ENCODE data around the gene SPRY2.
"Not testable (repeated sequence)": the region's sequence is repeated elsewhere in the genome, so short reads cannot be mapped to it uniquely, and the experiment has no call there.

SPRY2 gene

DNA sequence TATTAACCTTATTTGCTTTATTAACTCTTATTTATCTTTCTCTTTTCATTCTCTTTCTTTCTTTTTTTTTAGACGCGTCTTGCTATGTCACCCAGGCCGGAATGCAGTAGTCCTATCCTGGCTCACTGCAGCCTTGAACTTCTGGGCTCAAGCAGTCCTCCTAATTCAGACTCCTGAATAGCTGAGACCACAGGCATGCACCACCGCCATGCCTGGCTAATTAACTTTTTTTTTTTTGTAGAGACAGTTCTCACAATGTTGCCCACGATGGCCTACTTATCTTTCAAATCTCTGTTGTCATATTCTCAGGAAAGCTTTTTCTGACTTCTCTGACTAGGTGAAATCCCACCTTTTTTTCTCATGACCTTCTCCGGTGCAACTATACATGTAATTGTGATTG, 7.8 kb upstream of the SPRY2 start:
- no peak for DNase-seq (ENCODE audit: low spot score)

- DNase-seq (ENCODE audit: low spot score): no peak
Measured at GRCh38 chr13:80348314-80348713, 7.4 kb upstream of the SPRY2 start.

- no peak for DNase-seq (ENCODE audit: low spot score)
Measured at GRCh38 chr13:80345771-80346510, 5.0 kb upstream of the SPRY2 start.

- DNase-seq (ENCODE audit: low spot score): not testable (repeated sequence)
Measured at GRCh38 chr13:80344032-80344431, 3.1 kb upstream of the SPRY2 start.

DNA sequence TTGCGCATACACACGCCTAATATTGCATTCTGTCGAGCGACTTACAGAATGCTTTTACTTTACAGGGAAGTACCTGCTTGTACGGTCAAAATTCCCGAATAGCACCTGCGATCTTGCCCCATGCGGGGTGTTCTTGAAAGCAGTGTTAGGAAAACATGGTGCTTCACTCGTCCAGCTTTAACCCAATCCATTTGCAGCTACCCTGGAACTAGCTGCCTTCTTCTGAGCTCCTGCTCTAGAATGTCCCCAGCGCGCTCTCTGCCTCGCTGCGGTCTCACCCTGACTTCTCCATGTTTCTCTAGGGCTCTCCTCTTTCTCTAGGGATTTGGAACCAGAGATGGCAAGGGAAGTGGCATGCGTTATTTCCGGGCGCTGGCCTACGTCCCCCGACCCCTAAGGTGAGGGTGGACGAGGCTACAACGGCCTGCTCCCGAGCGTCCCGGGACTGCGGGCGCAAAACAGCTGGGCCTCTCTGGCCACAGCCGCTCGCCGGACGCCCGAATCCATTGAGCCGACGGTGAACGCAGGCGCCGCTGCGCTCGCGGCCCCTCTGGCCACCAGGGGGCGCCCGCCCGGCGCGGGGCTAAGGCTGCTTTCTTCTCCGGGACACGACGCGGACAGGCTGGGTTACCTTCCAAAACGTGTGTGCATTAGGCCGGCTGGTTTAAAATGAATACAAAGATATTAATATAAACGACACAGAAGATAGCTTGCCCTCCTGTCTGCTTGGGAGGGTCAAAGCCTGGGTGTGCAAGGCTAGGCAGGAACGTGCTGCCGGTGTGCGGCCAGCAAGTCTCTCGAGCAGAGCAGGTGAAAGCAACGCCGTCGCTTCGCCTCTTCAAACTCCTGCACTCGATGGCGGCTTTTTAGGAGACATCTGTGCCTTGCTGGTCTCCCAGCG, 1.8 kb upstream of the SPRY2 start:
- peak; percentile 80 for DNase-seq (ENCODE audit: low spot score)

GRCh38 chr13:80341756-80342370, 937 bp upstream of the SPRY2 start:
- peak; percentile 22 for DNase-seq (ENCODE audit: low spot score)

GRCh38 chr13:80340651-80341100, 250 bp downstream of the SPRY2 start:
- DNase-seq (ENCODE audit: low spot score): no peak

GRCh38 chr13:80339912-80340650, 845 bp downstream of the SPRY2 start:
- DNase-seq (ENCODE audit: low spot score): peak; percentile 23

- no peak for DNase-seq (ENCODE audit: low spot score)
Measured at GRCh38 chr13:80339563-80339911, 1.4 kb downstream of the SPRY2 start.

DNA sequence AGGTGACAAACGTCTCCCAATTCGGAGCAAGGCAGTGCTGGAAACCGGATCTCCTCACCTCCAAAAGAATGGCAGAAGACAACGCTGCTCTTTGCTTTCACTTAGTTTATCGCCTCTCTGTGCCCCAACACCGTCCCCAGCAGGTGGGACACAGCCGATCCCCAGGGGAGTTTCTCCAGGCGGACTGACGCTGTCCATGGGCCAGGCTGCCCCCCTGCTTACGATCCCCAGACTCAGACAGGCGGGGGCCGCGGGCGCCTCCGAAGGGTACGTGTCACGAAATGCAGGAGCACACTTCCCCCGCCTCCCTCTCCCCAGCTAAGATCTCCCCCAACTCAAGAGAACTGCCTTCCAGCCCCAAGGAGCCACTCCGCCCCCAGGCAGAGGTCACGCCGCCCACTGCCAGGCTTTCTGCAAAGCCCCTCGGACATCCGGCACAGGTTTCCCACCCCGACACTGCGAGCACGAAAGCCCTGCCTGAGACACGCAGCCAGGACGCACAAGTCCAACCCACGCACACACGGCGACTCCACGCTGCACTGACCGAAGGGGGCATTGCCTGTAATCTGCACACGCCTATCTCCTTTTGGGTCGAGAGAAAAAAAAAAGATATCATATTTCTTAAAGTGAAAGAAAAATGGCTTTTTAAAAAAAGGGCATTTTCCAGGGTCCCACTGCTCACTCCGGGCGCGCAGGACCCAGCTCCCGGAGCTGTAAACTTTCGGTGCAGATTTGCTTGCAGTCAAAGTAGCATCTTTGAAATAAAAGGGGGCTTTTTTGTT, 2.0 kb downstream of the SPRY2 start:
- peak; percentile 31 for DNase-seq (ENCODE audit: low spot score)

DNA sequence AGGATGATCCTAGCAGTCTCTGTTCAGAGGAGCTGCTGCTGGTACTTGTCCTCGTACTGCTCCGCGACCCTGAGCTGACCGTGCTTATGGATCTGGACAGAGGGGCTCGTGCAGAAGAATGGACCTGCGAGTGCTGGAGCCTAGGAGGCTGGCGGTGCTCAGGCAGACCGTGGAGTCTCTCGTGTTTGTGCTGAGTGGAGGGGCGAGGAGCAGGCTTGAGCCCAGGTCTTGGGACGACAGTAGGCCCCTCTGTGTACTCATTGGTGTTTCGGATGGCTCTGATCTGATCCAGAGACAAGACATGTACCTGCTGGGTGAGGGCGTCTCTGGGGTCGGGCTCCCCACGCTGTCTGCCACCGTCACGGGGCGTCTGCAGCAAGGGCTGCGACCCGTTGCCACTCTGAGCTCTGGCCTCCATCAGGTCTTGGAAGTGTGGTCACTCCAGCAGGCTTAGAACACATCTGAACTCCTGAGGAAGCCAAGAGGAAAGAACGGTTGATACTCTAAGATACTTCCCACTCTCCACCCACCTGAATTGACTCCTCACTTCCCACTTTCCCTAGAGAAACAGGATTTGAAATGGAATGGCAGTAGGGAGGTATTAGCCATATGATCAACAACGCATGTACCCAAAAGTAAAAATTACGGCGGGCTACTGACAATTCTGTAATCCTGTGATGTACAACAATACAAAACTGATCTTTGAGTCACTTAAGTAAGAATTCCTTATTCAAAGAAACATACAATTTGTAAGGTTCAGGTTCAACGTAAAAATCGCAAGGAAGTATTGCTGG, 3.4 kb downstream of the SPRY2 start:
- DNase-seq (ENCODE audit: low spot score): no peak

- no peak for DNase-seq (ENCODE audit: low spot score)
Measured at GRCh38 chr13:80336776-80337287, 4.1 kb downstream of the SPRY2 start.

DNA sequence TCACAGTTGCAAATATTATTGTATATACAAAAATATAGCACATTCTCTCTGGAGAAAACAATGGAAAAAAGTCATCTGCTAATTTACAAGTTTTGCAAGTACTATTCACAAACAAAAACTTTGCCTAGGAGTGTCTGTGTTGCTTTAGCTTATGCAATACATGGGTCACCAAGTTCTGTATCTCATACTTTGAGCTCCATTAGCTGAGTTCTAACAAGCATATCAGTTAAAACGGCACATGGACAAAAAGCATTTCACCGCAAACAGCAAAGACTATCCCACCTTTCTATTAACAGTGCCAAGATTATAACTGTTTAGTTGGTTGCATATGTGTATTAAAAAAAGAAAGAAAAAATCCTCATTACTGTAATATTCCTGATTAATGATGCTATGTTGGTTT, 4.6 kb downstream of the SPRY2 start:
- no peak for DNase-seq (ENCODE audit: low spot score)

DNA sequence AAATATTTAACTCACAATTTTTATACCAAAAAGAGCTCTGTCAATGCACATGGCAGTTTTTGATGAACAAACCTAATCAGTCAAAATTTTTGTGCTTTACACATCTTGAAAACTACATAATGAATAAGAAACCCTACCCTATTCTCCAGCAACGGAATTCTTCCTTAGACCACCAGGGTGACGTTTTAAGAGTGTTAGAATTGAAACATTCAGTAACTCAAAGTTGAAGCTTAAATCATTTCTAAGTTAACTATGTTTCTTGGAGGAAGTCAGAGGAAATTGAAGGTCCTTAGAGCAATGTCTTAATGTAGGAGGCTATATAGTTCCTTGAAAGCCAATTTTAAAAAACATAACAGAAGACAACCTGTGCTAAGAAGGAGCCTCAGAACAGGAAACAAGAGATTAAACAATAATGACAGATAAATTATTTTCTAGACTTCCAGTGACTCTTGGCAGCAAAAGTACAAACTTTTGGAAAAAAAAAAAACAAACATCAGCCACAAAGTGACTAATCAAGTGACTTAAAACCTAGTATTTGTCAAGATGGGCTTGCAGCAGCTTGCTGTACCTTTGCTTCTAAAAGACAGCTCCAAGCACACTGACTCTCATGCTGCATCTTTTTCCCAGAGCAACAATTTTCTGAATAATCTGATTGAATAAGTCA, 6.2 kb downstream of the SPRY2 start:
- no peak for DNase-seq (ENCODE audit: low spot score)

DNA sequence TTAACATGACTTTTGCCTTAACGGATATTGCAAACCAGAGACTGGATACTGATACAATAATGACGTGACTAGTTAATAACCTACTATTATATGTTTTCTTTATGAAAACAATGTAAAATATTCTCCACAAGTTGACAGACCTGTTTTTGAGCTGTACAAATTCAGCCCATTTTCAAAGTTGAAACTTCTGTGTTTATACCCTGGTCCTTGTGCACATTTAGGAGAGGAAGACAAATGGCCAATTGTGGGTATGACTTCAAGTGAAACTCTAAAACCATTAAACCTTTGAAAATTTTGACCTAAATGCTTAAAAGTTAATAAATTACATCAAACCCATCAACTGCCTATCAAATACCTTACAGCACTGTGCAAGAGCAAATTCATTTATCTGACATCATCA, 8.9 kb downstream of the SPRY2 start:
- DNase-seq (ENCODE audit: low spot score): no peak

DNA sequence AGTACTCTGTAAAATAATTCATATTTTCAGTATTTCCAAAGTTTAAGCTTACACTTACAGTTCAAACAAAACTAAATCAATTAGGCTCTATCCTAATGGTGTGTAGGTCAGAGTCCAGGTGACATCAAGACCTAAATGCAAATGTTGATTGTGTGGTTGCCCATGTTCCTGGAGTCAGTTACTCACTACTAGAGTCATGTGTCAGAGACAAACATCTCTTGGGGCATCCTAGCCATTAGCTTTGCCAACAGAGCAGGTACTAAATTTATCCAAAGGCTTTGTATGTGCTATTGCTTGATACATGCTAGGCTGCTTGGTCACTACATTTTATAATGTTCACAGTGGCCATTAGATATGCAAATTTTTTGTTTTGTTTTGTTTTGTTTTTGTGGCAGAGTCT, 11.7 kb downstream of the SPRY2 start:
- no peak for DNase-seq (ENCODE audit: low spot score)

DNA sequence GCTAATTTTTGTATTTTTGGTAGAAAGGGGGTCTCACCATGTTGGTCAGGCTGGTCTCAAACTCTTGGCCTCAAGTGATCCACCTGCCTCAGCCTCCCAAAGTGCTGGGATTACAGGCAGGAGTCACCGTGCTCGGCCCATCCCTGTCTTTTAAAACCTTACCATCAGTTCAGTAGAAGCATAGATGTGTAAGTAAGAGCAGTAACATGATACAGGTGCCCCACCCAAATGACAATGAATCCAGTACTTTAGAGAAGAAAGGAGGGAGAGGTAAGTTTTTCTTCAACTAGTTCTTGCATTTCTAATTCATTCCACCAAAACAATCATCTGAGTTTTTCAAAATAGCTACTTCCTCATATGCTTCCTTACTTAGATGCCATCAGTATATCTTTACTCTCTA, 21.9 kb downstream of the SPRY2 start:
- no peak for DNase-seq (ENCODE audit: low spot score)

GRCh38 chr13:80314711-80315653, 25.9 kb downstream of the SPRY2 start:
- DNase-seq (ENCODE audit: low spot score): no peak

Measured in LoVo (cell line).